MG63 (cell line): ENCODE measurements around the gene ENPEP. TPM values are rescaled to one million over a fixed set of nuclear protein-coding genes. Genes with fewer than 3 reads are reported as not detected.
"Not testable (repeated sequence)": the region's sequence is repeated elsewhere in the genome, so short reads cannot be mapped to it uniquely, and the experiment has no call there.

Experiments
- DNase-seq: peaks from one replicate; pipeline ENCODE4 v3.0.0-alpha.2; 2020
- H3K27me3 ChIP-seq: fragments of 250-450 bp; sonication (Bioruptor Pico); 2 replicates; pipeline ENCODE4 v1.5.1; 2020; ENCODE audit warnings: mild to moderate bottlenecking, moderate library complexity
- H3K36me3 ChIP-seq: fragments of 250-450 bp; sonication (Bioruptor Pico); 2 replicates; pipeline ENCODE4 v1.5.1; 2020; ENCODE audit warnings: mild to moderate bottlenecking, moderate library complexity
- H3K4me3 ChIP-seq: fragments of 250-450 bp; sonication (Bioruptor Pico); 2 replicates; pipeline ENCODE4 v1.5.1; 2020; ENCODE audit warnings: mild to moderate bottlenecking, moderate library complexity
- H3K9me3 ChIP-seq: fragments of 250-450 bp; sonication (Bioruptor Pico); 2 replicates; pipeline ENCODE4 v1.5.1; 2020; ENCODE audit warnings: mild to moderate bottlenecking, moderate library complexity
- total RNA-seq: library from RNA; depleted of rRNA; stranded (reverse); fragments of >200 nt; shearing (Covaris generic); gene quantifications from 2 replicates; pipeline ENCODE4 v1.2.3, GENCODE V29; 2014; ENCODE audit warnings: low replicate concordance; rRNA removed

Gene ENPEP, protein sequence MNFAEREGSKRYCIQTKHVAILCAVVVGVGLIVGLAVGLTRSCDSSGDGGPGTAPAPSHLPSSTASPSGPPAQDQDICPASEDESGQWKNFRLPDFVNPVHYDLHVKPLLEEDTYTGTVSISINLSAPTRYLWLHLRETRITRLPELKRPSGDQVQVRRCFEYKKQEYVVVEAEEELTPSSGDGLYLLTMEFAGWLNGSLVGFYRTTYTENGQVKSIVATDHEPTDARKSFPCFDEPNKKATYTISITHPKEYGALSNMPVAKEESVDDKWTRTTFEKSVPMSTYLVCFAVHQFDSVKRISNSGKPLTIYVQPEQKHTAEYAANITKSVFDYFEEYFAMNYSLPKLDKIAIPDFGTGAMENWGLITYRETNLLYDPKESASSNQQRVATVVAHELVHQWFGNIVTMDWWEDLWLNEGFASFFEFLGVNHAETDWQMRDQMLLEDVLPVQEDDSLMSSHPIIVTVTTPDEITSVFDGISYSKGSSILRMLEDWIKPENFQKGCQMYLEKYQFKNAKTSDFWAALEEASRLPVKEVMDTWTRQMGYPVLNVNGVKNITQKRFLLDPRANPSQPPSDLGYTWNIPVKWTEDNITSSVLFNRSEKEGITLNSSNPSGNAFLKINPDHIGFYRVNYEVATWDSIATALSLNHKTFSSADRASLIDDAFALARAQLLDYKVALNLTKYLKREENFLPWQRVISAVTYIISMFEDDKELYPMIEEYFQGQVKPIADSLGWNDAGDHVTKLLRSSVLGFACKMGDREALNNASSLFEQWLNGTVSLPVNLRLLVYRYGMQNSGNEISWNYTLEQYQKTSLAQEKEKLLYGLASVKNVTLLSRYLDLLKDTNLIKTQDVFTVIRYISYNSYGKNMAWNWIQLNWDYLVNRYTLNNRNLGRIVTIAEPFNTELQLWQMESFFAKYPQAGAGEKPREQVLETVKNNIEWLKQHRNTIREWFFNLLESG
- total RNA-seq, result not detected in 2 replicates

GRCh38 chr4:110475881-110476818, at the start of gene ENPEP:
Gene ENPEP (plus strand): TSS chr4:110476155. CDS start chr4:110476415, 260 bp downstream.
- no peak within 1 kb of the TSS for H3K4me3 ChIP-seq
- H3K9me3 ChIP-seq, result no peaks in the 10 kb centered on the region
- H3K27me3 ChIP-seq, result no peaks in the 10 kb centered on the region
- no peak for DNase-seq
- H3K36me3 ChIP-seq, result no peaks in the 10 kb centered on the region

GRCh38 chr4:110431805-110432204, 44.1 kb upstream of the ENPEP start:
- not testable (repeated sequence) for H3K27me3 ChIP-seq, H3K4me3 ChIP-seq, H3K9me3 ChIP-seq, DNase-seq, H3K36me3 ChIP-seq

- H3K36me3 ChIP-seq, H3K9me3 ChIP-seq, DNase-seq, H3K27me3 ChIP-seq, H3K4me3 ChIP-seq: not testable (repeated sequence)
Observed at GRCh38 chr4:110437292-110437691, 38.7 kb upstream of the ENPEP start.

- not testable (repeated sequence) for H3K27me3 ChIP-seq, H3K9me3 ChIP-seq, H3K4me3 ChIP-seq, DNase-seq, H3K36me3 ChIP-seq
Observed at GRCh38 chr4:110439209-110439608, 36.7 kb upstream of the ENPEP start.

DNA sequence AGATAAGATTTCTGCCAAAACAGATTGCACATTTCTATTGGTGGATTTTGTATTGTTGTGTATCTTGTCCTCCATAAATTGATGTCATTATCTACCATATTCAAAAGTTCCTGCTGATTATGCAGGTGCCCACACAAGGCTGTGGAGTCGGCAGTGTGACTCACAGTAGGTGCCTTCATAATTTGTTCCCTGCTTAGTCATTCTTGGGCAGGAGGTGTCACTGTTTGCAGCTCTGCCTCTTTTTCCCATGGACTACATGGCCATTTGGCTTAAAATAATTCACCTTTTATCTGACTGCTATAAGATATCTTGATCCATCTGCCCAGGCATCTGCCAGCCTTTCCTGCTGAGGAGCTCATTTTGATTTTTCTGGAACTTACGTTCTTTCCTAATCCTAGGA, 33.6 kb upstream of the ENPEP start:
- H3K4me3 ChIP-seq, result no peak overlapping the region
- no peaks in the 10 kb centered on the region for H3K27me3 ChIP-seq
- no peaks in the 10 kb centered on the region for H3K36me3 ChIP-seq
- no peak for DNase-seq
- H3K9me3 ChIP-seq, result no peaks in the 10 kb centered on the region

GRCh38 chr4:110442788-110443187, 33.2 kb upstream of the ENPEP start:
- no peak for DNase-seq
- H3K27me3 ChIP-seq, result no peaks in the 10 kb centered on the region
- H3K36me3 ChIP-seq, result no peaks in the 10 kb centered on the region
- H3K9me3 ChIP-seq, result no peaks in the 10 kb centered on the region
- no peak overlapping the region for H3K4me3 ChIP-seq

GRCh38 chr4:110449947-110450346, 26.0 kb upstream of the ENPEP start:
- H3K36me3 ChIP-seq, result no peaks in the 10 kb centered on the region
- H3K4me3 ChIP-seq, result no peak overlapping the region
- DNase-seq, result no peak

GRCh38 chr4:110452546-110452945, 23.4 kb upstream of the ENPEP start:
- Histone ChIP-seq H3K4me3 (no peak overlapping the region), H3K36me3 (no peaks in the 10 kb centered on the region)

More at GRCh38 chr4:110449947-110450346, 26.0 kb upstream of the ENPEP start:
- no peaks in the 10 kb centered on the region for H3K27me3 ChIP-seq
- no peaks in the 10 kb centered on the region for H3K9me3 ChIP-seq

GRCh38 chr4:110454441-110454840, 21.5 kb upstream of the ENPEP start:
- H3K36me3 ChIP-seq, result no peaks in the 10 kb centered on the region
- no peak for DNase-seq
- no peaks in the 10 kb centered on the region for H3K27me3 ChIP-seq
- no peaks in the 10 kb centered on the region for H3K9me3 ChIP-seq
- H3K4me3 ChIP-seq, result no peak overlapping the region

More at GRCh38 chr4:110452546-110452945, 23.4 kb upstream of the ENPEP start:
- H3K27me3 ChIP-seq, result no peaks in the 10 kb centered on the region
- no peaks in the 10 kb centered on the region for H3K9me3 ChIP-seq
- DNase-seq, result no peak

DNA sequence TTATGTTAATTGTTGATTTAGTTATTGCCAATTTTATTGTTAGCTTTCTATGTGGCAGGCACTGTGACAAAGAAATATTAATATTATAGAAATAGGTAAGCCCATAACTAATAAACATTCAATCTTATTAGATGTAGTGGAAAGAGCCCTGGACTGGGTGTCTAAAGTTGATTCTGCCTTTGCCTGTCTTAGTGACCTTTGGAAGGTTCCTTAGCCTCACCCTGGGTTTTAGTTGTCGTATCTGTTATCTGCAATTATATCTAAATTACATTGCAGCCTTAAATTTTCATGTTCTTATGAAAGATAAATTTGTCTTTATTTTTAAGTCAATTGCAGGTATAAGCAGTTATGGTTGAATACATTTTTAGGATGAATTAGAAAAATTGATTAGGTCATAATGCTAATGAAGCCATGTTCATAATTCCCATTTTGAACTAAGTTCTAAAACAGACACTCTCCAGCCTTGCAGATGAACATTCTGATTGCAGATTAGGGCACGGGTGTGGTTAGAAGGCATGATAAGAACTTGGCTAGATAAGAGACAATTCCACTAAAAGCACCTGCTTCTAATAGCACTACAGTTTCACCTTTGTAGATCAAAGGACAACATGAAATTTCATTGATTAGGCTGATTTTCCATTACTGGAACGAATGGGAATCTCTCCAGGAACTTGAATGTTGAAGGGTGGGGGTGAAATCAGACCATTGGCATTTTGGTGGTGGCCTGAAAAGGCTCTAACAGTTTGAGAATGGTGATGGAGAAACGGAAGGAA, 17.3 kb upstream of the ENPEP start:
- DNase-seq, result no peak
- H3K36me3 ChIP-seq, result no peaks in the 10 kb centered on the region
- H3K4me3 ChIP-seq, result no peak overlapping the region
- no peaks in the 10 kb centered on the region for H3K27me3 ChIP-seq
- H3K9me3 ChIP-seq, result no peaks in the 10 kb centered on the region

DNA sequence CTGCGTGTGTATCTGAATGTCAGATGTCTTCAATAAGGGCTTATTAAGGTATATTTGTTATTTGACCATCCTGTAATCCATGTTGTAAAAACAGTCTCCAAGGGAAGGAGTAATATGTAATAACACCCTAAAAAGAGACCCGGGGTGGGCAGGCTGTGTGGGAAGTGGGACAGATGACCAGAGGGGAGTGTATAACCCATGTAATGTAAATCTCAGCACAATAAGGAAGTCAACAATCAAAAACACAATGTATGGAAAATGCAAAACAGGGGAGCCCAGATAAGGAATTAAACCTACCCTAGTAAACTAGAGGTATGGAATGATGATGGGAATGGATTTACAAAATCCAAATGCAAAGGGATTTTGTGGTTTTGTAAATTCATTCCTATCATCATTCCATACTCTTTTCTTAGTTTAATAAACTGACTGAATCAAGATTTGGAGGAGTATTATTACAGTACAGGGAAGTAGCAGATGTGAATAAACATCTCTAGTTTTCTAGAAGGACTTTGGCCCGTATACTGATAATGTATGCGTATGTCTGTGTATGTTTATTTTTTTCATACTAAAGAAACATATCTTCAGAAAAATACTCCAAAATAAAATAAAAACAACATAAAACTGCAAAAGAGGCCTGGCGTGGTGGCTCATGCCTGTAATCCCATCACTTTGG, 15.7 kb upstream of the ENPEP start:
- no peaks in the 10 kb centered on the region for H3K27me3 ChIP-seq
- H3K9me3 ChIP-seq, result no peaks in the 10 kb centered on the region
- no peak overlapping the region for H3K4me3 ChIP-seq
- H3K36me3 ChIP-seq, result no peaks in the 10 kb centered on the region
- DNase-seq, result no peak

GRCh38 chr4:110467400-110467799, 8.6 kb upstream of the ENPEP start:
- Histone ChIP-seq H3K27me3 (no peaks in the 10 kb centered on the region), H3K9me3 (no peaks in the 10 kb centered on the region), H3K4me3 (no peak overlapping the region), H3K36me3 (no peaks in the 10 kb centered on the region)
- no peak for DNase-seq

GRCh38 chr4:110472583-110473329, 3.2 kb upstream of the ENPEP start:
- Histone ChIP-seq H3K27me3 (no peaks in the 10 kb centered on the region), H3K4me3 (no peak overlapping the region), H3K9me3 (no peaks in the 10 kb centered on the region), H3K36me3 (no peaks in the 10 kb centered on the region)
- DNase-seq, result no peak

DNA sequence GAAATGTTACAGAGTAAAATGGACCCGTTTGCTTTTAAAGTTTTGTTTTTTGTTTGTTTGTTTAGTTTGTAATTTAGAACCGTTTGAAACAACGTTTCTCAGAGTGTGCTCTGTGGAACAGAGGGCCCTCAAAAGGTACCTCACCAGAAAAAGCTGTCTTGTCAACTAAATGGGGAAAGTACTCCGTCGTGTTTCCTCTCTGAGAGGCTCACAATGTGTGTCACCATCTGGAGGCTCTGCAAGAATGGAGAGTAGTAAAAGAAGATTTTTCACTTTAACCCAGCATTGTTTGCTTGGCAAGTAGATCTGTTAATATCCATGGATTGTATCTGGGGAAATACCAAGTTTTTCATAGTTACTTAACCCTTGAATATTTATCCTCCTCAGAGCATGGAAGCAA, 1.5 kb upstream of the ENPEP start:
- Histone ChIP-seq H3K9me3 (no peaks in the 10 kb centered on the region), H3K27me3 (no peaks in the 10 kb centered on the region), H3K36me3 (no peaks in the 10 kb centered on the region), H3K4me3 (no peak overlapping the region)
- no peak for DNase-seq

DNA sequence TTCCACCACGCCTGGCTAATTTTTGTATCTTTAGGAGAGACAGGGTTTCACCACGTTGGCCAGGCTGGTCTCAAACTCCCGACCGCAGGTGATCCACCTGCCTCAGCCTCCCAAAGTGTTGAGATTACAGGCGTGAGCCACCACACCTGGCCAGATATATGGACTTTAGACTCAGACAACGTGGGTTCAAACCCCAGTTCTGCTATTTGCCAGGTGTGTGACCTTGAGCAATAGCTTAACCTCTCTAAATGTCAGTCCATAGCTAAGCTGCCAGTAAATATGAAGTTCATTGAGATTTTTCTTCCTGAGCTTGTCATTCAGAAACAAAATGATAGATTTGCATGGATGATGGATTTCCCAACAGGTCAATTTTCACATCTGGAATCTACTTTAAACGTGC, 875 bp upstream of the ENPEP start:
- not testable (repeated sequence) for DNase-seq, H3K9me3 ChIP-seq, H3K4me3 ChIP-seq, H3K27me3 ChIP-seq, H3K36me3 ChIP-seq
